ENCODE results near the gene TRIM8. TPM values are rescaled to one million over a fixed set of nuclear protein-coding genes. Genes with fewer than 3 reads are reported as not detected.

Gene TRIM8
- total RNA-seq, 4 donors from 2014 or later, result 27.6 to 75.9 (median 48.8) TPM

DNA sequence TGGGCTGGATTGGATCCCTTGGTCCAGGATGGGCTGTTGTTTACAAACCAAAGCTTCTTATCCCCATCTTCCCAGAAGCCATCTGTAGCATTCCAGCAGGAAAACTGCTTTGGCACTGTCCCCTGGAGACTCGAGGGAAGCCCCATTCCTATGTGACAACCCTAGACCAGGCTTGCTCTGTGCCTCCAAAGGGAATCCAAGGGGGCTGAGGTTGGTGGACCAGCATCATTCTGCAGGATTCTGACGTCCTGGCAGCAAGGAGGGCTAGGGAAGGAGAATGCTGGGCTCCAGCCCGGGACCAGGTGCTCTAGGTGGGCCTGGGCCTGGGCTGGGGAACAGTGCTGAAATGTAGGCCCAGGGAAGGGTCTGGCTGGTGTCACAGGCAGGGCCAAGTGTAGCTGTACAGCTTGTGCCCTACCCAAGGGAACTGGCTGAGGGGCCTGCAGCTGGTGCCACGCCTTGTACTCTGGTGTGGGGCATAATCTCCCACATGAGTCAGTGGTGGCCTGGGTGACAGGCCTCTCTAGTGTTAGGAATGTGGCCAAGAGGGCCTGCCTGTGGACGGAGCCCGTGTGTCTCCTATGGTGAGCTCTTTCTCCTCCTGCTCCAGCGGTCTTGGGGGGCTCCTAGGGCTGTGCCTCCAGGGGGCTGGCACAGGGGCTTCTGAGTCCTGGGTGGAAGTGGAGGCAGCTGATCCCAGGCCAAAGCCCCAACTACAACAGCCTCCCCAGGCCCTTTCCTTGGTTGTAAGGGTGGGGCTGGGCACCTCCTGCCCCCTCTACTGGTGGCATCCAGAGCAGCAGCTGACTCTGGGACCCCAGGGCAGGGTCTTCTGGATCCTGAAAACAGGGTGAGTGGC lies 25.2 kb downstream of the TRIM8 start:
- Histone ChIP-seq H3K4me3 (no peak overlapping the region), H3K9me3 (no peaks in the 10 kb centered on the region), H3K4me1 (peaks cover 26 to 53% (median 28%) of the 10 kb centered on the region in 3 donors), H3K27me3 (no peaks in the 10 kb centered on the region), H3K36me3 (no peaks in the 10 kb centered on the region), H3K27ac (peak overlapping the region in 3 of 4 donors; percentile 41 to 68 (median 52))
- TF ChIP-seq POLR2A (IDR thresholded peaks at IDR 0.05), result no peak
- TF ChIP-seq, protein P1, sequence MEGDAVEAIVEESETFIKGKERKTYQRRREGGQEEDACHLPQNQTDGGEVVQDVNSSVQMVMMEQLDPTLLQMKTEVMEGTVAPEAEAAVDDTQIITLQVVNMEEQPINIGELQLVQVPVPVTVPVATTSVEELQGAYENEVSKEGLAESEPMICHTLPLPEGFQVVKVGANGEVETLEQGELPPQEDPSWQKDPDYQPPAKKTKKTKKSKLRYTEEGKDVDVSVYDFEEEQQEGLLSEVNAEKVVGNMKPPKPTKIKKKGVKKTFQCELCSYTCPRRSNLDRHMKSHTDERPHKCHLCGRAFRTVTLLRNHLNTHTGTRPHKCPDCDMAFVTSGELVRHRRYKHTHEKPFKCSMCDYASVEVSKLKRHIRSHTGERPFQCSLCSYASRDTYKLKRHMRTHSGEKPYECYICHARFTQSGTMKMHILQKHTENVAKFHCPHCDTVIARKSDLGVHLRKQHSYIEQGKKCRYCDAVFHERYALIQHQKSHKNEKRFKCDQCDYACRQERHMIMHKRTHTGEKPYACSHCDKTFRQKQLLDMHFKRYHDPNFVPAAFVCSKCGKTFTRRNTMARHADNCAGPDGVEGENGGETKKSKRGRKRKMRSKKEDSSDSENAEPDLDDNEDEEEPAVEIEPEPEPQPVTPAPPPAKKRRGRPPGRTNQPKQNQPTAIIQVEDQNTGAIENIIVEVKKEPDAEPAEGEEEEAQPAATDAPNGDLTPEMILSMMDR (IDR thresholded peaks at IDR 0.05), result peak in 4 of 6 experiments; percentile 18 to 42 (median 30)
- no peak for DNase-seq
- intact Hi-C loops (cut with DNase I), result no loop called here
- WGBS, 2 donors, result 43 to 60% methylated on average over 1 of the region's 7 CpGs

DNA sequence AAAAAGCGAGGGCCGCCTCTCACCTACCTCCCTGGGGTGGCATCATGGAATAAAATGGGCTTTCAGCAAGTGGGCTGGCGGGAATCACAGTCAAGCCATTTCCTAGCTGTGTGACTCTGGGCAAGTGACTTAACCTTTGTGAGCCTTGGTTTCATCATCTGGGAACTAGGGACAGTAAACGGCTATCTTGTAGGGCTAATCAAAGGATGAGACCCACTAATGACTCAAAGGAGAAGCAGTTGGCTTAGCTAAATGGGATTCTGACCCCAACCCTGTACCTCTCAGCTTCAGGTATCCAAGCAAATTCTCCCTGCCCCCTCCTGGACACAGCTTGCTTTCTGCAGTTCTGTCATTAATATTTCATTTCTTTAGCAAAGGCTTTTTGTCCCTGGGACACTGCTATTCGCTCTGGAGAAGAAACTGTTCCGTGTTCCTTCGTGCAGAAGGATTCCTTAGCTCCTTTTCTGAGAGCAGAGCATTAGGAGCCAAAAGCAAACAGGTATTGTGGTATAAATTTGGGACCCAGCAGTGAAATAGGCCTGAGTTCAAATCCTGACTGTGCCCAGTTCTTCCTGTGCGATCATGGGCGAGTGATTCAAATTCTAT lies 25.9 kb downstream of the TRIM8 start:
- H3K4me3 ChIP-seq, result no peak overlapping the region
- no peaks in the 10 kb centered on the region for H3K9me3 ChIP-seq
- H3K4me1 ChIP-seq, result peaks cover 34 to 60% (median 36%) of the 10 kb centered on the region in 3 donors
- WGBS, 2 donors, result 93% methylated on average over 5 to 7 of the region's 9 CpGs
- no peak for DNase-seq
- no peak for TF ChIP-seq POLR2A (IDR thresholded peaks at IDR 0.05)
- TF ChIP-seq, protein P1 (IDR thresholded peaks at IDR 0.05), result no peak
- peak overlapping the region in 3 of 4 donors; percentile 41 to 68 (median 52) for H3K27ac ChIP-seq
- no peaks in the 10 kb centered on the region for H3K27me3 ChIP-seq
- intact Hi-C loops (cut with DNase I), result no loop called here
- no peaks in the 10 kb centered on the region for H3K36me3 ChIP-seq

DNA sequence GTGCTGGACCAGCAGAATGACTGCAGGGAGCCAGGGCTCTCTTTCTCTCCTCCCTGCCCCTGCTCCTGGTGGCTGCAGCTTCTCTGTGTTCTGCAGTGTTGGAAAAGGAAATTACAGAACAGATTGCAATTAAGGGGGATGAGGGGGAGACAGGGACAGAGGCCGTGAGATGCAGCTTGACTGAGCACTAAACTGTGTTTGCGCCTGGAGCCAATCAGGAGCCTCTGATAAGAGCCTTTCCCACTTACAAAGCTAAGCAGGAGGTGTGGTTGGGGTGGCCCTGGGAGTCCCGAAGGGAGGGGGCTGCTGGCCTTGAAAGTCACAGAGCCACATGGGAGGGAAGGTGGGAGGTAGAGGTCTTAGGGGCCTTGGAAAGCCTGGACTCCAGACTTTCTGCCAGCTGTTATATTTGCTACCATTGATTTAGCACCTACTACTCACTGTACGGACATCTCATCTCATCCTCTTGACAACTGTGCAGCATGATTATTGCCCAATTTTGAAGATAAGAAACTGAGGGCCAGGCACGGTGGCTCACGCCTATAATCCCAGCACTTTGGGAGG lies 26.7 kb downstream of the TRIM8 start:
- Histone ChIP-seq H3K36me3 (no peaks in the 10 kb centered on the region), H3K4me1 (peaks cover 42 to 68% (median 44%) of the 10 kb centered on the region in 3 donors), H3K4me3 (no peak overlapping the region), H3K9me3 (no peaks in the 10 kb centered on the region), H3K27ac (no peak overlapping the region), H3K27me3 (no peaks in the 10 kb centered on the region)
- TF ChIP-seq, protein P1 (IDR thresholded peaks at IDR 0.05), result no peak
- TF ChIP-seq POLR2A (IDR thresholded peaks at IDR 0.05), result no peak
- no peak for DNase-seq
- intact Hi-C loops (cut with DNase I), result no loop called here
- WGBS, 2 donors, result 88 to 100% methylated on average over 1 to 4 of the region's 6 CpGs

DNA sequence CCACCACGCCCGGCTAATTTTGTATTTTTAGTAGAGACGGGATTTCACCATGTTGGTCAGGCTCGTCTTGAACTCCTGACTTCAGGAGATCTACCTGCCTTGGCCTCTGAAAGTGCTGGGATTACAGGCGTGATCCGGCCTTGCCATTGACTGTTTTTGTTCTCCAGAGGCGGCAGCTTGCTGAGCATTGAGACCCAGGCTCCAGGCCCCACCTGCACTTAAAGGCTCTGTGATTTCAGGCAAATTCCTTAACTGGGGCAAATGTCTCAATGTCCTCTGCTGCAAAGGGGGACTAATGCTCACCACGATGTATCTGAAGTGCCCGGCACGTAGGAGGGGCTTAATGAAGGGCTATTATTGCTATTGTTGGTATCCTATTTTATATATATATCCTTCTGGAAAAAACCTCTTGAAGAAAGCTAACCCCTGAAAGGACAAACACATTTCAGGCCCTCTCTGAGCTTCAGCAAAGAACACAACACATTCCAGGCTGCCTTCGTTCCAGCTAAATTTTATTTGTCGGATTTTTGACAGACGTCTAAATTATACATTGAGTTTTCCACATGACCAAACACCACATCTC lies 29.0 kb downstream of the TRIM8 start:
- Histone ChIP-seq H3K4me3 (peak overlapping the region in 2 of 4 donors; percentile 28 to 54), H3K4me1 (peaks cover 45 to 88% (median 61%) of the 10 kb centered on the region in 3 donors), H3K27ac (peak overlapping the region; percentile 66 to 89 (median 76)), H3K36me3 (no peaks in the 10 kb centered on the region), H3K27me3 (no peaks in the 10 kb centered on the region), H3K9me3 (no peaks in the 10 kb centered on the region)
- no peak for DNase-seq
- intact Hi-C loops (cut with DNase I), result no loop called here
- no peak for TF ChIP-seq POLR2A (IDR thresholded peaks at IDR 0.05)
- TF ChIP-seq, protein P1 (IDR thresholded peaks at IDR 0.05), result no peak
- 55% methylated on average over 9 to 12 of the region's 13 CpGs for WGBS, 2 donors
